HG03064 (cell line): ENCODE data around the gene MNDA.
A peak's percentile ranks its signal among the peaks of the same experiment; 100 is the strongest.

ENCODE experiments used
- ATAC-seq: cut with Tn5 transposase; IDR thresholded peaks from one replicate; pipeline ENCODE4 v1.9.1; 2021; ENCODE audit warnings: low read depth; ENCODE audit not compliant: unreplicated experiment

The MNDA gene

GRCh38 chr1:158830904-158831507 is at the start of gene MNDA:
Gene MNDA, plus strand, starts transcription at chr1:158831351. Its CDS starts 10,803 bp downstream, at chr1:158842154.
- peak; percentile 82 for ATAC-seq

GRCh38 chr1:158793604-158794003 is 37.5 kb upstream of the MNDA start:
- no peak for ATAC-seq

GRCh38 chr1:158794247-158794646 is 36.9 kb upstream of the MNDA start:
- ATAC-seq = no peak

GRCh38 chr1:158798531-158798930 is 32.6 kb upstream of the MNDA start:
- ATAC-seq = no peak

- ATAC-seq = no peak
Measured at GRCh38 chr1:158799689-158800088, 31.5 kb upstream of the MNDA start.

GRCh38 chr1:158800526-158800925 is 30.6 kb upstream of the MNDA start:
- no peak for ATAC-seq

- no peak for ATAC-seq
Measured at GRCh38 chr1:158801396-158801795, 29.8 kb upstream of the MNDA start.

- ATAC-seq = no peak
Measured at GRCh38 chr1:158803678-158804077, 27.5 kb upstream of the MNDA start.

- no peak for ATAC-seq
Measured at GRCh38 chr1:158806916-158807536, 24.1 kb upstream of the MNDA start.

GRCh38 chr1:158809256-158809655 is 21.9 kb upstream of the MNDA start:
- no peak for ATAC-seq

GRCh38 chr1:158809862-158810261 is 21.3 kb upstream of the MNDA start:
- ATAC-seq = no peak

- no peak for ATAC-seq
Measured at GRCh38 chr1:158810311-158810710, 20.8 kb upstream of the MNDA start.

GRCh38 chr1:158812336-158812735 is 18.8 kb upstream of the MNDA start:
- ATAC-seq = no peak

GRCh38 chr1:158813164-158813563 is 18.0 kb upstream of the MNDA start:
- ATAC-seq = no peak

GRCh38 chr1:158814970-158815369 is 16.2 kb upstream of the MNDA start:
- ATAC-seq = no peak

GRCh38 chr1:158818560-158818959 is 12.6 kb upstream of the MNDA start:
- ATAC-seq = no peak

- peak; percentile 22 for ATAC-seq
Measured at GRCh38 chr1:158818975-158819431, 12.1 kb upstream of the MNDA start.

GRCh38 chr1:158819461-158820443 is 11.4 kb upstream of the MNDA start:
- ATAC-seq = peak; percentile 86

- ATAC-seq = no peak
Measured at GRCh38 chr1:158821723-158822122, 9.4 kb upstream of the MNDA start.

GRCh38 chr1:158830074-158830677 is 975 bp upstream of the MNDA start:
- peak; percentile 51 for ATAC-seq

- no peak for ATAC-seq
Measured at GRCh38 chr1:158833264-158833663, 2.1 kb downstream of the MNDA start.
